GM10266 (cell line): ENCODE data around the gene KCNIP3.

Source experiments
- DNase-seq: peaks from one replicate; pipeline ENCODE4 v3.0.0; 2012; ENCODE audit errors: extremely low spot score
- TF ChIP-seq, protein P1 (sequence below): IDR thresholded peaks from 2 replicates; pipeline ENCODE4 v1.5.1; 2012; ENCODE audit warnings: mild to moderate bottlenecking, low read depth; ENCODE audit not compliant: control insufficient read depth, insufficient read depth; ENCODE audit errors: missing control alignments

Gene KCNIP3

DNA sequence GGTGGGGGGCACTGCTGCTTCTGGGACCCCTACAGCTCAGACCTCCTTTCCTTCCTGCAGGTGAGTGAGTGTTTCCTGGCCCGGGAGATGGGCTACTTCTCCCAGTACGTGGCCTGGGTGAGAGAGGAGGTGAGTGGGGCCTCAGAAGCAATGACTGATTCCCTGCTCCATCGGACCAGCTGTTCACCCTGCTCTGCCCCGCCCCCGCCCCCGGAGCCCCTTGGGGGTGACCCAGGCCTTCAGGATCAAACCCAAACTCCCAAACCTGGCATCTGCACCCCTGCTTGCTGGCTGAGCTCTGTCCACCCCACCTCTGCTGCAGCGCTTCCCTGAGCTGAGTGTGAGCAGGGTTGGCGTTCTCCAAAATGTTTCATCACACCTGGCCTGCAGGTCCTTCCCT, 9.8 kb upstream of the KCNIP3 start:
- TF ChIP-seq, protein P1, sequence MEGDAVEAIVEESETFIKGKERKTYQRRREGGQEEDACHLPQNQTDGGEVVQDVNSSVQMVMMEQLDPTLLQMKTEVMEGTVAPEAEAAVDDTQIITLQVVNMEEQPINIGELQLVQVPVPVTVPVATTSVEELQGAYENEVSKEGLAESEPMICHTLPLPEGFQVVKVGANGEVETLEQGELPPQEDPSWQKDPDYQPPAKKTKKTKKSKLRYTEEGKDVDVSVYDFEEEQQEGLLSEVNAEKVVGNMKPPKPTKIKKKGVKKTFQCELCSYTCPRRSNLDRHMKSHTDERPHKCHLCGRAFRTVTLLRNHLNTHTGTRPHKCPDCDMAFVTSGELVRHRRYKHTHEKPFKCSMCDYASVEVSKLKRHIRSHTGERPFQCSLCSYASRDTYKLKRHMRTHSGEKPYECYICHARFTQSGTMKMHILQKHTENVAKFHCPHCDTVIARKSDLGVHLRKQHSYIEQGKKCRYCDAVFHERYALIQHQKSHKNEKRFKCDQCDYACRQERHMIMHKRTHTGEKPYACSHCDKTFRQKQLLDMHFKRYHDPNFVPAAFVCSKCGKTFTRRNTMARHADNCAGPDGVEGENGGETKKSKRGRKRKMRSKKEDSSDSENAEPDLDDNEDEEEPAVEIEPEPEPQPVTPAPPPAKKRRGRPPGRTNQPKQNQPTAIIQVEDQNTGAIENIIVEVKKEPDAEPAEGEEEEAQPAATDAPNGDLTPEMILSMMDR = no peak
- DNase-seq = no peak

DNA sequence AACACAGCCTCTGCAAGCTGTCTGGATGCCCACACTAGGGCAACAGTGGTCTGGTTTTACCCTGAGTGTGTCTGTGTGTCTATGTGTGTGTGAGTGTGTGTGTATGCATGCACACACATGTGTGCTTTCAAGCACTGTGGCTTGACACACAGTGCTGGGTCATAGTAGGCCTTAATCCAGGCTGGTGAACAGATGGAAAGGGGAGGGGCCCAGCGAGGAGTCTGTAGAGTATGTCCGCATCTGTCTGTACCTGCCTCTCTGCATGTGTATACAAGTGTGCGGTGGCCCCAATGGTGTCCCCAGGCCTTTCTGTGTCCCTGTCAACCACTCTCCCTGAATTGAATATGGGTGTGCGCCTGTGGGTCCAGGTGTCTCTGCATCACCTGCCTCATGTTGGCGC, 9.3 kb upstream of the KCNIP3 start:
- no peak for DNase-seq
- TF ChIP-seq, protein P1 = no peak

DNA sequence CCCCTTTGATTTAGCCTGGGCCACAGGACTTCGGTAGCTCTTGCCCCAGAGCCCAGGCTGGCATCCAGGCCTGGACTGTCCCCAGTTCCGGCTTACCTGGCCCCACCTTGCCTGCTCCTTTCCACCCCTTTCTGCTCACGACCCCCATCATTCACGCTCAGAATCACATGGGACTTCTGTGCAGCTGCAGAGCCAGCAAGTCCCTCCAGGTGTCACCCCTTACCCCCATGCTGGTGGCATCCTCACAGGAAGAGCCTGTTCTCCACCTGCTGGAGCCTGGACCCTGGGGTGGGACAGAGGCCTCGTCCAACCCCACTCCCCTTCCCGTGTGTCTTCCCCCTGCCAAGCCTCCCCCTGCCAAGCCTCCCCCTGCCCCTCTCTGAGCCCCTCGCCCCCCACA, 7.9 kb upstream of the KCNIP3 start:
- TF ChIP-seq, protein P1 = no peak
- DNase-seq = no peak

DNA sequence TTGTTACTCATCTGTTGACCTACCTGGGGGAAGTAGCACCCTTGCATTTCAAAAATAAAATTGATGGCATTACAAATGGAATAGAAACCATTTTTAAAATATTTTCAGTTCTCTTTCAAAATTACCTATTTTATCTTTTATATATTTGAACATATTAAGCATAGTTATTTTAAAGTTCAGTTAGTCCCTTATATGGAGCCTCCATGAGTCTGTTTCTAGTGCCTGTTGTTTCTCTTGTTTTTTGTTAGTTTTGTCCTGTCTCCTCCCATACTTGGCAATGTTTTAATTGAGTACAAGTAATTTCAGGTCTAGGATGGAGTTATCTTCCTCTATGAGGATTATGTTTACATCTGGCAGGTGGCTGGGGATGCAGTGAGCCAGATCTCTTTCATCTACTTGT, 5.9 kb upstream of the KCNIP3 start:
- TF ChIP-seq, protein P1 = no peak

DNA sequence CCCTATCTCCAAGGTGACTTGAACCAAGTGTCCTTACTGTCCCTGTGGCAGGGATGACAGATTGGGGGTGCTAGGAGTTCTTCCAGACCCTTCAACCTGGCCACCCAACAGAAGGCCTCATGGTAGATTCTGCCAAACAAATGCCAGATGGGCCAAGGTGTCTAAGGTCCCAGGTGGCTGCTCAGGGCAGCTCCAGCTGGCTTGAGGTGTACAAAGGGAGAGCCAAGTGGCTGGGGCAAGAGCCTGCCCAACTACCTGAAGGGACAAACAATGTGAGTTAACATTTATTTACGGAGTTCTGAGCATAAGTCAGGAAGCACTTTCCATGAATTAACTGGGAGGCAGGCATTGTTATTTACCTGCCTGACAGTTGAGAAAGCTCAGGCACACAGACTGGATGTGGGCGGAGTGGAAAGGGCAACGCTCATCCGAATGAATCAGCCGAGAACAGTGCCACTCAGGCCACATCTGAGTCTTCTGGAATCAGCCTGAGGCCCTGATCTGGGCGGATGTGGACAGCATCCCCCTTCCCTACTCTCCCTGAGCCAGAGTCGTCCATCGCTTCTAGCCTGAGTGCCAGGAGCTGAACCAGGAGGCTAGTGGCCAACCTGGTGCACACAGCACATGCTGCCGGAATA, 4.4 kb upstream of the KCNIP3 start:
- TF ChIP-seq, protein P1 = no peak

More for the DNA sequence above, 5.9 kb upstream of the KCNIP3 start:
- no peak for DNase-seq

DNA sequence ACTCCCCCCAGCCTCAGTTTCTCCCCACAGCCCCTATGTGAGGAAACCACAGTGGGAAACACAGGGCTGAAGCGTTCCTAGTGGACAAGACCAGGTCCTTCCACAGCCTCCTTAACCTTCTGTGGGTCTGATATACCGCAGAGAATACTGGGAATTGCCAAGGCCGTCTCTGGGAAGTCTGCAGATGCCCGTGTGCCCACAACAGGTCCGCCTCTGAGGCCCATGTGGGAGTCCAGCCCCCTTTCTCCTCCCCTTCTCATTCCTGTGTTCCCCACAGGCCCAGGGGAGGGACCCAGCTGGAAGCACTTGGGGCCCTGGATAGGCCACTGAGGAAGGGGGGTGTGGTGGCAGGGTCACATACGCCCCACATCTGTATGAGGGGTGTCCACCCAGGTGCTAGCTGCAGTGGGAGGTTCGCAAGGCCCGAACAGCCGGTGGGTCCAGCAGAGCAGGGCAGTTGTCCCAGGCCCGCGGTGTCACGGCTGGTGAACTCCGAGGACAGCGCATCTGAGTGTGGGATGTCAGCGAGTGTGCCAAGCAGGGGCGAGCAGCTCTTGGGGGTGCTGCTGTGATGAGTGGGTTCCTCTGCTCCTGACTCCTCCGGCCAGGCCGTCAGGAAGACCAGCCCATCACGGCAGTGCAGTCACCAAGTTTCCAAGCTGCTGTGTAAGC, 2.4 kb upstream of the KCNIP3 start:
- no peak for DNase-seq
- TF ChIP-seq, protein P1 = no peak

More for the DNA sequence above, 4.4 kb upstream of the KCNIP3 start:
- no peak for DNase-seq

DNA sequence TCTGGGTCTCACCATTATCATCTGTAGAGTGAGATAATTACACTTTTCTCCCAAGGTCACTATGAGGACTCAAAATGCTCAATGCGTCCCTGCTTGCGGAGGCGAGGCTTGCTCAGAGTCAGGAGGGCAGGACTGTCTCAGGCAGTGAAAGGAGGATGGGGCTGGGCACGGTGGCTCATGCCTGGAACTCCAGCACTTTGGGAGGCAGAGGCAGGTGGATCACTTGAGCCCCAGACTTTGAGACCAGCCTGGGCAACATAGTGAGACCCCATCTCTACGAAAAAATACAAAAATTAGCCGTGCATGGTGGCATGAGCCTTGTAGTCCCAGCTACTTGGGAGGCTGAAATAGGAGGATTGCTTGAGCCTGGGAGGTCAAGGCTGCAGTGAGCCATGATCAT, 1.8 kb upstream of the KCNIP3 start:
- no peak for DNase-seq
- TF ChIP-seq, protein P1 = no peak
